ENCODE measurements around the gene RPL29.

Gene RPL29

DNA sequence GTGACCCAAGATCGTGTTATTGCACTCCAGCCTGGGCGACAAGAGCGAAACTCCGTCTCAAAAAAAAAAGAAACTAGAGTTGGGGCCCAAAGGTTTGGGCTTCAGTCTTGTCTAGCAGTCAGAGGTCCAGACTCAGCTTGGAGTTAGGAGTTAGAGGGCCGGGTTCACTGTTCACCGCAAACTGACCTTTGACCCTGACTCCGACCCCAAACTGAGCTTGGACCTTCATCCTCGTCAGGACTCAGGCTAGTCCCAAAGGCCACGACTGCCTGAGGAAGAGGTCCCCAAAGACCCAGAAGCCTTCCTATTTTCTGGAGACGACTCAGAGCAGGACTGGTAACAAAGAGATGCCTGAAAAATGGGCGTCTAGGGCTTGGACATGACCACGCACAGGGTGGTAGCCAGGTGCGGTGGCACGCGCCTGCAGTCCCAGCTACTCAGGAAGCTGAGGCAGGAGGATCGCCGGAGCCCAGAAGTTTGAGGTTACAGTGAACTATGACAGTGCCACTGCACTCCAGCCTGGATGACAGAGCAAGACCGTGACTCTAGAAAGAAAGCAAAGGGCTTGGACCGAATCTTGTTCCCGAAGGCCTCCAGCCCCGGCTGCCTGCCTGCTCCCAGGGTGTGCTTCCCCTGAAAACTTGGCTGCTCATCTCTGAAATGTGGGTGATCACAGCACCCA is 22.8 kb upstream of the RPL29 start:
- Histone ChIP-seq H3K4me3 (ENCODE audit: low read length) (no peak overlapping the region), H3K27ac (ENCODE audit: low read length) (no peak overlapping the region), H3K4me1 (ENCODE audit: control insufficient read depth, insufficient read depth, low read length) (no peaks in the 10 kb centered on the region), H3K9me3 (ENCODE audit: control insufficient read depth, insufficient read depth, low read length) (no peaks in the 10 kb centered on the region), H3K27me3 (ENCODE audit: control insufficient read depth, insufficient read depth, low read length) (no peaks in the 10 kb centered on the region), H3K36me3 (ENCODE audit: control insufficient read depth, insufficient read depth, low read length) (no peaks in the 10 kb centered on the region)
- WGBS (ENCODE audit: insufficient coverage, insufficient read length), result no CpG with 5 or more reads among the region's 21 CpGs
- DNase-seq (ENCODE audit: low read depth, low spot score), result no peak

DNA sequence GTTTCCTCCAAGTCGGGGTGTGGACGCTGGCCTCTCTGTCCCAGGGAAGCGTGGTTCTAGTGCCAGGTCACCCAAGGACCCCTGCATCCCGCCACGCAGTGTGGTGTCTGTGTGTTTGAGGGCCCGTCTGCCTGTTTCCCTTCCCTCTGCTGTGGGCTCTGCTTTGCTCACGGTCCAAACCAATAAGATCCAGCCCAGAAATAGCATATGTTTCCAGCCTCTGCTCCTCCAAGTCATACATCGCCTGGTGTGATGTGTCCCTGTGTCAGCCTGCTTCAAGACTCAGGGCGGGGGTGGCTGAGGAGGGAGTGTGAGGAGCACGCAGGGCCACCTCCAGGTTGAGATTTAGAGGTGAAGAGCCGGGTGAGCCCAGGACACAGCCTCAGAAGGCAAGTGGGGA is 21.9 kb upstream of the RPL29 start:
- DNase-seq (ENCODE audit: low read depth, low spot score), result no peak
- Histone ChIP-seq H3K4me1 (ENCODE audit: control insufficient read depth, insufficient read depth, low read length) (no peaks in the 10 kb centered on the region), H3K36me3 (ENCODE audit: control insufficient read depth, insufficient read depth, low read length) (no peaks in the 10 kb centered on the region), H3K27ac (ENCODE audit: low read length) (no peak overlapping the region), H3K9me3 (ENCODE audit: control insufficient read depth, insufficient read depth, low read length) (no peaks in the 10 kb centered on the region), H3K4me3 (ENCODE audit: low read length) (no peak overlapping the region), H3K27me3 (ENCODE audit: control insufficient read depth, insufficient read depth, low read length) (no peaks in the 10 kb centered on the region)
- WGBS (ENCODE audit: insufficient coverage, insufficient read length), result no CpG with 5 or more reads among the region's 11 CpGs

DNA sequence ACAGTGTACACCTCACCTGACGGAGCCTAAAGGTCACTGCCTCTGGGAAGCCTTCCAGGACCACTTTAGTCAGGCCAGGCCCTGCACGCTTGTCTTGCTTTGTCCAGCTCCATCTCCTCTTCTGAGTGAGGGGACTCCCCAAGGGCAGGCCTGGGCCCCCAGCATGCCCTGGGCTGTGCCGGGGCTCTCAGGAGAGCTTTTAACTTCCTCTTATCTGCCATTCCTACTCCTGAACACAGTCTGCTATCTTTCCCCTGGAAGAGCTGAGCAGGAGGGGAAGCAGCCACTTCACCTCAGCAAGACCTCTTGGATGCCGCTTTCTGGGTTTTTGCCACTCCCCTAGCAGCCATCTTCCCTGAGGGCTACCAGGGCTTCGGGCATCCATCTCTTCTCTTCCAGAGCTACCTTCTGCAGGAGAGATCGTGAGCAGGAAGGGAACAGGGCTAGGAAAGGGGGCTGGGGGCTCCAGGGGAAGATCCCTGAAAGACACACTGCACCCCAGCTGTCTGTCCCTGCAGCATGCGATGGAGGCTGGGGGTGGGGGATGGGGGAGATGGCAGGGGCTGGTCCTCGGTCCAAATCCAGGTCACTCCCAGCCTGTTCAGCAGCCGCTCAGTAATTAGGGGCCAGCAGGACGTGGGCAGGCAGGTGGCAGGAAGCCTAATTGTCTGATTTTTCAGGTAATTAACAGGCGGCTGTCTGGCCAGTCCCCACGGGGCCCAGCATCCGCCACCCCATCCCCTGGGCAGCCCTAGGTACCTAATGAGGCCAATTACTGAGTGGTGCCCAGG is 19.9 kb upstream of the RPL29 start:
- WGBS (ENCODE audit: insufficient coverage, insufficient read length), result no CpG with 5 or more reads among the region's 13 CpGs
- H3K4me3 ChIP-seq (ENCODE audit: low read length), result no peak overlapping the region
- H3K27ac ChIP-seq (ENCODE audit: low read length), result no peak overlapping the region

DNA sequence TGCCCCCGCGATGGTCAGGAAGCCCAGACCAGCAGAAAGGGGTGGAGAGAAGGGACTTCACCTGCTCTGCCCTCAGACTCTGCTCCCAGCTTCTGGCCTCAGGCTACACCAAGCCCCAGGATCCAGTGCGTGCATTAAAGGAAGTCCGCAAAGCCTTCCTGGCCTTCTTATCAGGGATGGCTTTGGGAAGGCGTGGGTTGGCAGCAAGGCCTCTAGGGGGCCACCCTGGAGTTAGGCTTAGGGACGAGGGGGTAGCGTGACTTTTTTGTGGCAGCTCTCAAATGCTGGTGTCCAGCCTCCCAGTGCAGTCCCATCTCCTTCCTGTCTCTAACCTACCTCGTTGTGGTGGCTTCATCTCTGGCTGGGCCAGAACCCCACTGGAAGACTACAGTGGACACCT is 18.9 kb upstream of the RPL29 start:
- Histone ChIP-seq H3K9me3 (ENCODE audit: control insufficient read depth, insufficient read depth, low read length) (no peaks in the 10 kb centered on the region), H3K4me1 (ENCODE audit: control insufficient read depth, insufficient read depth, low read length) (no peaks in the 10 kb centered on the region), H3K4me3 (ENCODE audit: low read length) (no peak overlapping the region), H3K27ac (ENCODE audit: low read length) (no peak overlapping the region), H3K36me3 (ENCODE audit: control insufficient read depth, insufficient read depth, low read length) (no peaks in the 10 kb centered on the region), H3K27me3 (ENCODE audit: control insufficient read depth, insufficient read depth, low read length) (no peaks in the 10 kb centered on the region)
- no peak for DNase-seq (ENCODE audit: low read depth, low spot score)
- no CpG with 5 or more reads among the region's 8 CpGs for WGBS (ENCODE audit: insufficient coverage, insufficient read length)

More for the DNA sequence above, 19.9 kb upstream of the RPL29 start:
- DNase-seq (ENCODE audit: low read depth, low spot score), result no peak
- Histone ChIP-seq H3K9me3 (ENCODE audit: control insufficient read depth, insufficient read depth, low read length) (no peaks in the 10 kb centered on the region), H3K27me3 (ENCODE audit: control insufficient read depth, insufficient read depth, low read length) (no peaks in the 10 kb centered on the region), H3K36me3 (ENCODE audit: control insufficient read depth, insufficient read depth, low read length) (no peaks in the 10 kb centered on the region), H3K4me1 (ENCODE audit: control insufficient read depth, insufficient read depth, low read length) (no peaks in the 10 kb centered on the region)

DNA sequence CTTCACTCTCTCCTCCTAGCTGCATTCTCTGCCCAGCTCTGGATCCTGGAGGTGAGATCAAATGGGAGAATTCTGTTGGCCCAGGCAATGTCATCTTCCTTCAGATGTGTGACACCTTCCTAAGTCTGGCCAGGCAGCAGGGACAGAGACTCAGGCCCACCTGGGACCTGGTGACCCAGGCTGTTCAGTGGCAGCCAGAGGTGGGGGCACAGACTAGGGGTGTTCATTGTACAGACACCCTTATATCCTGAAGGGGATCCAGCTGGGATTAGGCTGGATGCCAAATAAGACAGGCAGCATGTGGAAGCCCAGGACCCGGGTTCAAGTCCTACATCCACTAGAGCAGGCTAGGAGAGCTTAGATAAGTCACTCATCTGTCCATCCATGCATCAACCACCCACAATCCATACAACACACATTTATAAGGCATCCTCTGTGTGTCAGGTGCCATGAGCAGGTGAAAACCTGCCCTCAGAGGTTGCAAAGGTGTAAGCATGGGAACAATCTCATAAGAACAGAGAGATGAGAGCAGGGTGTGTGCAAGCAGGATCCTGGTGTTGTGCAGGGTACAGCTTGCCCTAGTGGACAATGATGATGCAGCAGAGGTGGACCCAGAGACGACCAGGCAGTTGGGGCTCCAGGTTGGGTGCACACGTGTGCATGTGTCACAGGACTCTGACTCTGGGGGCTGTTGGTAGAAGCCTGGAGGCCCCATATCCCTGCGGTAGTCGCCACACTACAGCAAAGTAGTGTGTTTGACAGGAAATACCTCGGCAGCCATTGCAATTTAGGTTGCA is 18.3 kb upstream of the RPL29 start:
- Histone ChIP-seq H3K36me3 (ENCODE audit: control insufficient read depth, insufficient read depth, low read length) (no peaks in the 10 kb centered on the region), H3K9me3 (ENCODE audit: control insufficient read depth, insufficient read depth, low read length) (no peaks in the 10 kb centered on the region), H3K4me1 (ENCODE audit: control insufficient read depth, insufficient read depth, low read length) (no peaks in the 10 kb centered on the region), H3K27ac (ENCODE audit: low read length) (no peak overlapping the region), H3K27me3 (ENCODE audit: control insufficient read depth, insufficient read depth, low read length) (no peaks in the 10 kb centered on the region), H3K4me3 (ENCODE audit: low read length) (no peak overlapping the region)
- no CpG with 5 or more reads among the region's 6 CpGs for WGBS (ENCODE audit: insufficient coverage, insufficient read length)
- no peak for DNase-seq (ENCODE audit: low read depth, low spot score)

DNA sequence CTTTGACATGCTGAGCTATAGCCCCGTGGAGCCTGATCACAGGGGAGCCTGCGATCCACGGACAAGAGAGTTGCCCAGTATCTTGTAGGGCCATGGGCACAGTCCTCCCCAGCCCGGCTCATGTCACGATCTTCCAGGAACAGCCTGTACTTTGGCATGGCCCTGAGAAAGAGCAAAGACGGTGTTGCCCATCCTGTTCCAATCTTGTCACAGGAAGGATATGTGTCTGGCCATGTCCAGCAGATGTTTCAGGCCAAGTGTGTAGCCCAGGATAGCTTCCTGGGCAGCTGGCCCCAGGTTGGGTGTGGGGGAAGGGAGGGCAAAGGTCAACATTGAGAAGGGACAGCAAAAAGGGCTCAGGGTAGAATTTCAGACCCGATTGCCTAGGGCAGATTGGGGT is 17.0 kb upstream of the RPL29 start:
- H3K27me3 ChIP-seq (ENCODE audit: control insufficient read depth, insufficient read depth, low read length), result no peaks in the 10 kb centered on the region
- no peaks in the 10 kb centered on the region for H3K4me1 ChIP-seq (ENCODE audit: control insufficient read depth, insufficient read depth, low read length)
- no peak overlapping the region for H3K27ac ChIP-seq (ENCODE audit: low read length)
- no peak for DNase-seq (ENCODE audit: low read depth, low spot score)
- no CpG with 5 or more reads among the region's 7 CpGs for WGBS (ENCODE audit: insufficient coverage, insufficient read length)
- H3K4me3 ChIP-seq (ENCODE audit: low read length), result no peak overlapping the region
- no peaks in the 10 kb centered on the region for H3K36me3 ChIP-seq (ENCODE audit: control insufficient read depth, insufficient read depth, low read length)
- H3K9me3 ChIP-seq (ENCODE audit: control insufficient read depth, insufficient read depth, low read length), result no peaks in the 10 kb centered on the region

DNA sequence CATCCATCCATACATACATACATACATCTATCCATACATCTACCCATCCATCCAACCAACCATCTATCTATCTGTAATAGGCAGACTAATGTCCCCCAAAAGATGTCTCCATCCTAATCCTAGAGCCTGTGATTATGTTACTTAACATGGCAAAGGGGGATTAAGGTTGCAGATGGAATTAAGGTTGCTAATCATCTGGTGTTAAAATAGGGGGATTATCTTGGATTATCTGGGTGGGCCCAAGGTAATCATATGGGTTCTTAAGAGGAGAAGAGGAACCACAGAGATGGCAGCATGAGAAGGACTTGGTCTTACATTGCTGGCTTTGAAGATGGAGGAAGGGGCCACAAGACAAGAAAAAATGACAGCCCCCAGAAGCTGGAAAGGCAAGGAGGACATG is 14.7 kb upstream of the RPL29 start:
- Histone ChIP-seq H3K36me3 (ENCODE audit: control insufficient read depth, insufficient read depth, low read length) (no peaks in the 10 kb centered on the region), H3K27ac (ENCODE audit: low read length) (no peak overlapping the region), H3K4me1 (ENCODE audit: control insufficient read depth, insufficient read depth, low read length) (peaks cover 6% of the 10 kb centered on the region), H3K27me3 (ENCODE audit: control insufficient read depth, insufficient read depth, low read length) (no peaks in the 10 kb centered on the region), H3K9me3 (ENCODE audit: control insufficient read depth, insufficient read depth, low read length) (no peaks in the 10 kb centered on the region), H3K4me3 (ENCODE audit: low read length) (no peak overlapping the region)
- DNase-seq (ENCODE audit: low read depth, low spot score), result no peak

DNA sequence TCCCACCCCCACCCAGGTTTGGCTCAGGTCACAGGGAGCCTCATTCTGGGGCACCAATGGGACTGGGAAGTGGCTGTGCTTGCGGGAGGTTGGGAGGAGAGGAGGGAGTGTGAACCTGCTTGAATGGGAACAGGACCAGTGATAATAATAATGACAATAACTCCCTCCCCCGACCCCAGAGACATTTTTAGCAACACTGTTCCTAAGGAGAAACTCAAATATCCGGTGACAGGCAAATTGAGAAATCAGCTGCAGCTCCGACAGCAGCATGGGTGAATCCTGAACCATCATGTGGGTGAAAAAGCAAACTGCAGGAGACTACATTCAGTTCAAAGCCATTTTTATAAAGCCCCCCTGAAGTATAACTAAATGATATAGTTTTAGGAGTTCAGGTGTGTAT is 11.6 kb upstream of the RPL29 start:
- no peaks in the 10 kb centered on the region for H3K9me3 ChIP-seq (ENCODE audit: control insufficient read depth, insufficient read depth, low read length)
- peaks cover 12% of the 10 kb centered on the region for H3K4me1 ChIP-seq (ENCODE audit: control insufficient read depth, insufficient read depth, low read length)
- no peaks in the 10 kb centered on the region for H3K36me3 ChIP-seq (ENCODE audit: control insufficient read depth, insufficient read depth, low read length)
- no CpG with 5 or more reads among the region's 4 CpGs for WGBS (ENCODE audit: insufficient coverage, insufficient read length)
- DNase-seq (ENCODE audit: low read depth, low spot score), result no peak
- no peak overlapping the region for H3K27ac ChIP-seq (ENCODE audit: low read length)
- no peak overlapping the region for H3K4me3 ChIP-seq (ENCODE audit: low read length)
- H3K27me3 ChIP-seq (ENCODE audit: control insufficient read depth, insufficient read depth, low read length), result no peaks in the 10 kb centered on the region

DNA sequence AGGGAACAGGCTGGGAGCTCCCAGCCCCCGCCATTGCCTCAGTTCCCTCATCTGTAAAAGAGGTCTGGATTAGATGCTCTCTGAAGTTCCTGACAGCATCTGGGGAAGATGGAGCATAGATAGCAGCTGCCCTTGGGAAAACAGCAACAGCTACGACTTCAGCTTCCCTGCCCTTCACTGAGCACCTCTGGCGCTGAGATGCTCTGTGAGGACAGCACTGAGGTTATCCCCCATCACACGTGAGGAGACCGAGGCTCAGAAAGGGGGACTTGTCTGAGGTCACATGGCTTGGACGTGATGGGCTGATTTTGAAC is 11.1 kb upstream of the RPL29 start:
- Histone ChIP-seq H3K9me3 (ENCODE audit: control insufficient read depth, insufficient read depth, low read length) (no peaks in the 10 kb centered on the region), H3K4me3 (ENCODE audit: low read length) (no peak overlapping the region), H3K36me3 (ENCODE audit: control insufficient read depth, insufficient read depth, low read length) (no peaks in the 10 kb centered on the region), H3K27ac (ENCODE audit: low read length) (no peak overlapping the region), H3K27me3 (ENCODE audit: control insufficient read depth, insufficient read depth, low read length) (no peaks in the 10 kb centered on the region), H3K4me1 (ENCODE audit: control insufficient read depth, insufficient read depth, low read length) (peaks cover 12% of the 10 kb centered on the region)
- WGBS (ENCODE audit: insufficient coverage, insufficient read length), result no CpG with 5 or more reads among the region's 6 CpGs
- no peak for DNase-seq (ENCODE audit: low read depth, low spot score)

DNA sequence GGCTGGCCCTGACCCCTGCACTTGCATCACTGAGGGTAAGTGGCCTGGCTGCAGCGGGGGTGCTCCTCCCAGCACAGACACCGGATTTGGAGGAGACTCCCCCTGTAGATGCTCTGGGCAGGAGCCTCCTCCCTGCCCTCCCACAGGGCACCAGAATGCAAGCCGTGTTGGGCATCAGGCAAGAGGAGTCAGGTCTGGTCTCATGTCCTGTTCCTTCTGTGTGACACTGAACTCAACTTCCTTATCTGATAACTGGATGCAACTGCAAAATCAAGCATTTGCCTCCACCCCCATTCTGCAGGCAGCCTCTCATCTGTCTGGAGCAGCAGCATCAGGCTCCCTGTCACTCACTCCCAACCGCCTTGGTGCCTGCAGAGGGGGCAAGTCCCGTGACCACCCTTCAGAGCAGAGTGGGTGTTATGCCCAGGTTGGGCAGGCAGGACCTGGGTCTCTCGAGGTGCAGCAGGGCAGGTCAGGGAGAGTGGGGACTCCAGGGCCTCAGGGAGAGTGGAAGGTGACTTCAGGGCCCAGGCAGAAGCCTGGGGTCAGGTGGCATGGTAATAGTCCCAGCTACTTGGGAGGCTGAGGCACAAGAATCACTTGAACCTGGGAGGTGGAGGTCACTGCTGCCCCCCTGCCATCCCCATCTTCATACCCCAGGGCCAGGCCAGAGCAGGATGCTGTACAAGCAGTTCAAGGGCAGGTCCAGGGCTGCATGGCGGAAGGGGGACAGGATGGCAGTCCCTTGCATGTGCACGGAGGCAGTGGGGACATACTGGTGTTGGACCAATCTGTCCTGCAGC is 10.5 kb upstream of the RPL29 start:
- H3K27me3 ChIP-seq (ENCODE audit: control insufficient read depth, insufficient read depth, low read length), result no peaks in the 10 kb centered on the region
- peaks cover 12% of the 10 kb centered on the region for H3K4me1 ChIP-seq (ENCODE audit: control insufficient read depth, insufficient read depth, low read length)
- H3K9me3 ChIP-seq (ENCODE audit: control insufficient read depth, insufficient read depth, low read length), result no peaks in the 10 kb centered on the region
- no peak for DNase-seq (ENCODE audit: low read depth, low spot score)
- WGBS (ENCODE audit: insufficient coverage, insufficient read length), result no CpG with 5 or more reads among the region's 8 CpGs
- no peak overlapping the region for H3K4me3 ChIP-seq (ENCODE audit: low read length)
- H3K36me3 ChIP-seq (ENCODE audit: control insufficient read depth, insufficient read depth, low read length), result no peaks in the 10 kb centered on the region
- H3K27ac ChIP-seq (ENCODE audit: low read length), result no peak overlapping the region
